H1 (cell line): Measurements from ENCODE around the gene ATG16L2. TPM values are rescaled to one million over a fixed set of nuclear protein-coding genes. Genes with fewer than 3 reads are reported as not detected.

Experiments
- CTCF ChIA-PET: fragments of 300-600 bp; sonication (Branson Sonifier 250); formaldehyde crosslinking; loops from one replicate; lab custom pipeline; 2021; ENCODE audit not compliant: partially characterized antibody; lab: Charles Lee
- POLR2A ChIA-PET: fragments of 300-600 bp; sonication (Branson Sonifier 250); formaldehyde crosslinking; loops from one replicate; lab custom pipeline; 2021; ENCODE audit warnings: inconsistent platforms; ENCODE audit not compliant: partially characterized antibody; lab: Charles Lee
- DNase-seq, 2 experiments: peaks; one replicate each; pipeline versions ENCODE4 v3.0.0 to v3.0.0-alpha.2; 2010 to 2022; ENCODE audit warnings: low spot score in 2 of 2, low read depth in 1 of 2, mixed read lengths in 1 of 2
- FAIRE-seq: peaks from 2 replicates; lab custom pipeline; 2011; peaks lifted over from hg19 to GRCh38; lab: Jason Lieb, UNC
- H2AFZ ChIP-seq: 2 replicates; pipeline ENCODE4 v1.8.1; 2012; ENCODE audit warnings: low read length, inconsistent platforms
- H2AK5ac ChIP-seq: 2 replicates; pipeline ENCODE4 v1.6.1; 2013; ENCODE audit warnings: low read depth, low read length
- H2BK120ac ChIP-seq: replicated peaks from 2 replicates; pipeline ENCODE3; 2013; ENCODE audit warnings: low read depth, low read length, inconsistent platforms
- H2BK12ac ChIP-seq: 2 replicates; pipeline ENCODE4 v1.6.1; 2013; ENCODE audit warnings: low read depth, low read length
- H2BK15ac ChIP-seq: 2 replicates; pipeline ENCODE4 v1.6.1; 2013; ENCODE audit warnings: low read length
- H2BK20ac ChIP-seq: 2 replicates; pipeline ENCODE4 v1.6.1; 2013; ENCODE audit warnings: low read length
- H2BK5ac ChIP-seq: 2 replicates; pipeline ENCODE4 v1.6.1; 2013; ENCODE audit warnings: low read depth, low read length
- H3K14ac ChIP-seq: 2 replicates; pipeline ENCODE4 v1.6.1; 2013; ENCODE audit warnings: inconsistent platforms; ENCODE audit not compliant: insufficient read length
- H3K18ac ChIP-seq: 2 replicates; pipeline ENCODE4 v1.6.1; 2013; ENCODE audit warnings: low read length; ENCODE audit errors: extremely low read depth
- H3K23ac ChIP-seq: 2 replicates; pipeline ENCODE4 v1.6.1; 2013; ENCODE audit warnings: inconsistent platforms; ENCODE audit not compliant: insufficient read length
- H3K23me2 ChIP-seq: 2 replicates; pipeline ENCODE4 v1.6.1; 2013; ENCODE audit warnings: low read depth, low read length
- H3K27ac ChIP-seq: 2 replicates; pipeline ENCODE4 v1.6.1; 2011; ENCODE audit warnings: low read depth, low read length, inconsistent platforms
- H3K27me3 ChIP-seq, 4 experiments: replicated peaks in 1 of 4; 1 replicate in 1 of 4; 2 replicates in 3 of 4; pipeline versions ENCODE4 v1.6.1 to v1.8.1; 2011 to 2013; ENCODE audit warnings: low read length in 3 of 4, mild to moderate bottlenecking in 3 of 4, inconsistent platforms in 2 of 4, mixed read lengths in 2 of 4, moderate library complexity in 1 of 4; ENCODE audit not compliant: control insufficient read depth in 3 of 4, insufficient read depth in 3 of 4; ENCODE audit errors: extremely low read depth in 1 of 4
- H3K36me3 ChIP-seq, 4 experiments: 2 replicates each; pipeline versions ENCODE4 v1.6.1 to v1.8.1; 2011 to 2013; ENCODE audit warnings: mild to moderate bottlenecking in 4 of 4, low read length in 3 of 4, moderate library complexity in 2 of 4, control low read depth in 1 of 4, inconsistent platforms in 1 of 4; ENCODE audit not compliant: insufficient read depth in 4 of 4, control insufficient read depth in 2 of 4
- H3K4ac ChIP-seq: replicated peaks from 2 replicates; pipeline ENCODE3; 2013; ENCODE audit warnings: low read length, low read depth, mixed read lengths, inconsistent platforms; ENCODE audit not compliant: insufficient read length
- H3K4me1 ChIP-seq, 4 experiments: replicated peaks in 1 of 4; 1 replicate in 1 of 4; 2 replicates in 3 of 4; pipeline versions ENCODE4 v1.6.1 to v1.8.1; 2011 to 2013; ENCODE audit warnings: low read length in 3 of 4, inconsistent platforms in 2 of 4, mixed read lengths in 1 of 4; ENCODE audit not compliant: insufficient read depth in 4 of 4, control insufficient read depth in 3 of 4
- H3K4me2 ChIP-seq, 2 experiments: 2 replicates each; pipeline versions ENCODE4 v1.6.1 to v1.8.1; 2011 to 2013; ENCODE audit warnings: low read depth in 2 of 2, low read length in 2 of 2, control low read depth in 1 of 2, inconsistent platforms in 1 of 2, mild to moderate bottlenecking in 1 of 2; ENCODE audit not compliant: insufficient read depth in 1 of 2
- H3K4me3 ChIP-seq, 4 experiments: fragments of 200-600, 300-600 bp in 1 of 4; sonication (generic), shearing (Covaris generic), sonication (Bioruptor Twin) in 1 of 4; 2 replicates each; pipeline versions ENCODE4 v1.5.1 to v1.8.1; 2011 to 2016; ENCODE audit warnings: low read length in 4 of 4, low read depth in 3 of 4, control low read depth in 2 of 4, inconsistent platforms in 2 of 4, mild to moderate bottlenecking in 2 of 4, mixed read lengths in 1 of 4, moderate library complexity in 1 of 4; ENCODE audit not compliant: insufficient read depth in 2 of 4; ENCODE audit errors: extremely low read depth in 1 of 4
- H3K56ac ChIP-seq: replicated peaks from 2 replicates; pipeline ENCODE3; 2013; ENCODE audit warnings: low read depth, mild to moderate bottlenecking, mixed read lengths, low read length, inconsistent platforms; ENCODE audit not compliant: insufficient read length
- H3K79me1 ChIP-seq: 2 replicates; pipeline ENCODE4 v1.6.1; 2013; ENCODE audit warnings: low read depth, low read length, control low read depth
- H3K79me2 ChIP-seq, 2 experiments: 2 replicates each; pipeline versions ENCODE4 v1.6.1 to v1.8.1; 2012 to 2013; ENCODE audit warnings: low read length in 2 of 2, mild to moderate bottlenecking in 2 of 2, inconsistent platforms in 1 of 2; ENCODE audit not compliant: insufficient read depth in 2 of 2, control insufficient read depth in 1 of 2
- H3K9ac ChIP-seq, 4 experiments: replicated peaks in 1 of 4; 1 replicate in 1 of 4; 2 replicates in 3 of 4; pipeline versions ENCODE4 v1.6.1 to v1.8.1; 2011 to 2013; ENCODE audit warnings: low read depth in 3 of 4, low read length in 3 of 4, control low read depth in 2 of 4, mild to moderate bottlenecking in 2 of 4, moderate library complexity in 2 of 4, inconsistent platforms in 1 of 4; ENCODE audit errors: extremely low read depth in 1 of 4
- H3K9me3 ChIP-seq, 2 experiments: 2 replicates each; pipeline versions ENCODE4 v1.6.1 to v1.8.1; 2012 to 2013; ENCODE audit warnings: mild to moderate bottlenecking in 2 of 2, moderate library complexity in 2 of 2, control low read depth in 1 of 2, inconsistent platforms in 1 of 2, low read depth in 1 of 2, low read length in 1 of 2, mixed read lengths in 1 of 2; ENCODE audit not compliant: insufficient read depth in 2 of 2
- H4K20me1 ChIP-seq, 2 experiments: replicated peaks in 1 of 2; 2 replicates each; pipeline versions ENCODE3 to v1.8.1; 2011 to 2013; ENCODE audit warnings: inconsistent platforms in 2 of 2, low read length in 2 of 2, mild to moderate bottlenecking in 1 of 2; ENCODE audit not compliant: insufficient read depth in 2 of 2, control insufficient read depth in 1 of 2
- H4K5ac ChIP-seq: 2 replicates; pipeline ENCODE4 v1.6.1; 2013; ENCODE audit warnings: low read length, low read depth, mixed read lengths, inconsistent platforms; ENCODE audit not compliant: insufficient read length
- H4K8ac ChIP-seq: 2 replicates; pipeline ENCODE4 v1.8.0; 2013; ENCODE audit warnings: mild to moderate bottlenecking, moderate library complexity, low read length, inconsistent platforms; ENCODE audit not compliant: insufficient read depth; ENCODE audit errors: extremely low read depth
- H4K91ac ChIP-seq: replicated peaks from 2 replicates; pipeline ENCODE3; 2013; ENCODE audit warnings: low read length, mixed read lengths, inconsistent platforms; ENCODE audit not compliant: insufficient read length
- EZH2 ChIP-seq: fragments of 200-600 bp; sonication (generic); IDR thresholded peaks from 2 replicates; pipeline ENCODE4 v1.7.1; 2012; ENCODE audit warnings: low read depth, mild to moderate bottlenecking, moderate library complexity, low read length, inconsistent platforms; ENCODE audit not compliant: severe bottlenecking
- FOSL1 ChIP-seq: IDR thresholded peaks from 2 replicates; pipeline ENCODE4 v1.6.1; 2011; ENCODE audit warnings: mild to moderate bottlenecking, low read depth, low read length, moderate library complexity; ENCODE audit not compliant: insufficient read depth
- ZNF274 ChIP-seq: IDR thresholded peaks from 2 replicates; pipeline ENCODE4 v1.7.0; 2012; ENCODE audit warnings: low read length, borderline replicate concordance; ENCODE audit errors: extremely low read depth
- WGBS, 2 experiments: shearing (Covaris generic) in 1 of 2; methylation state at CpG; one replicate each; pipeline versions ENCODE4 v1.1.6 to v1.1.7; 2013 to 2015; ENCODE audit warnings: low lambda C conversion rate in 2 of 2, mixed read lengths in 2 of 2, inconsistent platforms in 1 of 2, low coverage in 1 of 2, missing lambda C conversion rate in 1 of 2; ENCODE audit not compliant: insufficient replicate concordance in 2 of 2, insufficient coverage in 1 of 2, insufficient read length in 1 of 2; ENCODE audit errors: extremely low coverage in 1 of 2, missing lambda C conversion rate in 1 of 2; 5-methylcytosine and 5-hydroxymethylcytosine counted together
- polyA plus RNA-seq, 7 experiments: library from polyadenylated mRNA; depleted of rRNA in 3 of 7; stranded (reverse) in 5 of 7; unstranded in 2 of 7; fragments of >200 nt in 5 of 7; fragments of 200-250 nt in 2 of 7; gene quantifications; 1 replicate in 5 of 7; 2 replicates in 1 of 7; 4 replicates in 1 of 7; pipeline versions ENCODE4 v1.2.1 to v1.2.3, GENCODE V29; 2011 to 2013; ENCODE audit warnings: missing spikeins in 2 of 7, mixed read lengths in 2 of 7
- total RNA-seq: library from RNA; stranded (reverse); fragmentation: NEBNext Ultra II Directional; extraction: Animal tissue kit (Norgen Biotek cat#: 25700); gene quantifications from 2 replicates; pipeline ENCODE4 v1.2.1, GENCODE V29; 2021

The ATG16L2 gene
- total and polyA plus RNA-seq, 2 of the 8 experiments (the other 6 are each of a cell fraction or from before 2014, with no cell fraction given) = 11.0 to 18.5 TPM

GRCh38 chr11:72818971-72819370 lies 4.8 kb downstream of the ATG16L2 start:
- ChIA-PET POLR2A (interaction anchor here (1.3 kb wide), 1 partner anchor 25 kb away, joined by 3 read pairs; the partner anchor contains the start of gene STARD10), CTCF (interaction anchor here (0.8 to 3.7 kb wide), 7 partner anchors 13 to 358 kb away, joined by 3 to 15 read pairs (median 3); no protein-coding TSS in a partner anchor)
- Histone ChIP-seq H3K79me2 (no peaks in the 10 kb centered on the region), H3K4ac (no peak overlapping the region), H3K23me2 (peaks cover 16% of the 10 kb centered on the region), H3K9me3 (no peaks in the 10 kb centered on the region), H3K18ac (no peak overlapping the region; the same call in 1 of the 2 replicates), H2BK20ac (no peak overlapping the region), H4K20me1 (peaks cover 0 to 2% of the 10 kb centered on the region in 2 experiments), H3K27ac (no peak overlapping the region), H3K4me2 (no peak overlapping the region), H3K4me3 (no peak overlapping the region), H2BK120ac (no peak overlapping the region), H3K79me1 (no peaks in the 10 kb centered on the region), H3K36me3 (no peaks in the 10 kb centered on the region), H3K27me3 (peaks cover 0 to 18% (median 15%) of the 10 kb centered on the region in 4 experiments; a peak in 6 of 7 replicates), H4K5ac (no peak overlapping the region), H2BK12ac (no peak overlapping the region), H2BK5ac (no peak overlapping the region), H4K91ac (no peak overlapping the region), H2BK15ac (no peak overlapping the region), H3K9ac (no peak overlapping the region), H4K8ac (no peak overlapping the region), H2AK5ac (no peak overlapping the region), H3K14ac (no peak overlapping the region), H3K23ac (no peak overlapping the region), H3K56ac (no peak overlapping the region), H3K4me1 (peaks cover 0 to 19% (median 15%) of the 10 kb centered on the region in 4 experiments; a peak in 5 of 7 replicates), H2AFZ (no peak overlapping the region)
- no peak for TF ChIP-seq ZNF274
- TF ChIP-seq FOSL1 = no peak
- TF ChIP-seq EZH2 = no peak
- DNase-seq (no peak), FAIRE-seq (no peak)
- 86% methylated on average over 4 of the region's 4 CpGs; no CpG with 5 or more reads in 1 of the 2 experiments for WGBS, 2 experiments
